HepG2 (cell line): ENCODE results near the gene CELSR3. TPM values are rescaled to one million over a fixed set of nuclear protein-coding genes. Genes with fewer than 3 reads are reported as not detected.

Source experiments
- DMAP1 ChIP-seq: IDR thresholded peaks from 2 replicates; pipeline ENCODE4 v1.6.1; 2016
- ELF3 ChIP-seq: IDR thresholded peaks from 2 replicates; pipeline ENCODE4 v1.6.1; 2016; ENCODE audit warnings: missing genetic modification reagents, missing compliant biosample characterization
- HOXA9 ChIP-seq: sonication (generic); formaldehyde crosslinking; IDR thresholded peaks from 2 replicates; pipeline ENCODE4 v1.8.1; 2022; ENCODE audit warnings: missing genetic modification reagents, mild to moderate bottlenecking, moderate library complexity, borderline replicate concordance
- KDM2A ChIP-seq: sonication (generic); formaldehyde crosslinking; IDR thresholded peaks from 2 replicates; pipeline ENCODE4 v1.4.0; 2020; ENCODE audit warnings: low read depth, missing genetic modification reagents, borderline replicate concordance
- MED8 ChIP-seq: sonication (generic); formaldehyde crosslinking; IDR thresholded peaks from 2 replicates; pipeline ENCODE4 v1.8.1; 2023; ENCODE audit warnings: mild to moderate bottlenecking, missing genetic modification reagents; ENCODE audit not compliant: insufficient replicate concordance
- NR2F1 ChIP-seq, 2 experiments: fragments of 450-650 bp in 1 of 2; formaldehyde crosslinking in 1 of 2; IDR thresholded peaks; 2 replicates each; pipeline versions ENCODE4 v1.5.0 to v1.6.1; 2016 to 2020; ENCODE audit warnings: mild to moderate bottlenecking in 1 of 2, missing compliant biosample characterization in 1 of 2, missing genetic modification reagents in 1 of 2, moderate library complexity in 1 of 2
- NRL ChIP-seq: sonication (generic); formaldehyde crosslinking; IDR thresholded peaks from 2 replicates; pipeline ENCODE4 v1.5.0; 2020; ENCODE audit warnings: missing genetic modification reagents, mild to moderate bottlenecking, moderate library complexity, borderline replicate concordance
- PITX1 ChIP-seq: sonication (generic); formaldehyde crosslinking; IDR thresholded peaks from 2 replicates; pipeline ENCODE4 v1.5.1; 2020; ENCODE audit warnings: mild to moderate bottlenecking, missing genetic modification reagents
- PLRG1 ChIP-seq: fragments of 450-650 bp; conservative IDR thresholded peaks from 2 replicates; pipeline ENCODE4 v1.6.1; 2016
- SUZ12 ChIP-seq: fragments of 150-350 bp; IDR thresholded peaks from 2 replicates; pipeline ENCODE4 v1.6.1; 2014; ENCODE audit warnings: low read depth, low read length
- U2AF2 ChIP-seq: fragments of 200-400 bp; formaldehyde crosslinking; IDR thresholded peaks from 2 replicates; pipeline ENCODE4 v1.6.1; 2017; ENCODE audit warnings: low read depth, mild to moderate bottlenecking, low read length
- ZBTB1 ChIP-seq: sonication (generic); formaldehyde crosslinking; IDR thresholded peaks from 2 replicates; pipeline ENCODE4 v1.4.0; 2020; ENCODE audit warnings: missing genetic modification reagents, borderline replicate concordance
- ZBTB3 ChIP-seq: sonication (generic); formaldehyde crosslinking; IDR thresholded peaks from 2 replicates; pipeline ENCODE4 v1.4.0; 2020; ENCODE audit warnings: low read depth, mild to moderate bottlenecking, moderate library complexity, missing genetic modification reagents, borderline replicate concordance
- ZNF282 ChIP-seq: fragments of 450-650 bp; IDR thresholded peaks from 2 replicates; pipeline ENCODE4 v1.6.1; 2018; ENCODE audit not compliant: partially characterized antibody
- ZNF326 ChIP-seq: sonication (generic); formaldehyde crosslinking; IDR thresholded peaks from 2 replicates; pipeline ENCODE4 v1.4.0; 2020; ENCODE audit warnings: missing genetic modification reagents, borderline replicate concordance
- ZNF7 ChIP-seq: IDR thresholded peaks from 2 replicates; pipeline ENCODE4 v1.6.1; 2016; ENCODE audit warnings: missing biosample characterization, missing genetic modification reagents
- ZNF713 ChIP-seq: sonication (generic); formaldehyde crosslinking; IDR thresholded peaks from 2 replicates; pipeline ENCODE4 v1.4.0; 2020; ENCODE audit warnings: mild to moderate bottlenecking, missing genetic modification reagents
- ZNF891 ChIP-seq: sonication (generic); formaldehyde crosslinking; IDR thresholded peaks from 2 replicates; pipeline ENCODE4 v1.5.0; 2020; ENCODE audit warnings: mild to moderate bottlenecking, missing genetic modification reagents
- polyA plus RNA-seq, 8 experiments: library from polyadenylated mRNA; depleted of rRNA in 3 of 8; stranded (reverse) in 7 of 8; unstranded in 1 of 8; fragments of >200 nt; fragmentation: Illumina TruSeq in 4 of 8; extraction: Trizol in 4 of 8; gene quantifications; 2 replicates each; pipeline versions ENCODE4 v1.2.1 to v1.2.3, GENCODE V29; 2011 to 2016; ENCODE audit warnings: low read depth in 4 of 8, missing spikeins in 1 of 8, mixed read lengths in 1 of 8; ENCODE audit not compliant: insufficient read depth in 1 of 8
- total RNA-seq, 5 experiments: library from RNA; depleted of rRNA; stranded (reverse); fragments of >200 nt; fragmentation: Illumina TruSeq; extraction: Trizol; gene quantifications; 2 replicates each; pipeline ENCODE4 v1.2.3, GENCODE V29; 2016; ENCODE audit warnings: low read depth in 1 of 5
- TF ChIP-seq, protein P1 (sequence below): sonication (generic); formaldehyde crosslinking; IDR thresholded peaks from 2 replicates; pipeline ENCODE4 v1.4.0; 2020; ENCODE audit warnings: mild to moderate bottlenecking, missing genetic modification reagents, borderline replicate concordance
- TF ChIP-seq, protein P2 (sequence below): sonication (generic); formaldehyde crosslinking; IDR thresholded peaks from 2 replicates; pipeline ENCODE4 v1.4.0; 2020; ENCODE audit warnings: mild to moderate bottlenecking, low read depth, missing genetic modification reagents
- TF ChIP-seq, protein P3 (sequence below): sonication (generic); formaldehyde crosslinking; conservative IDR thresholded peaks from 2 replicates; pipeline ENCODE4 v1.4.0; 2020; ENCODE audit warnings: missing genetic modification reagents
- TF ChIP-seq, protein P4 (sequence below): sonication (generic); formaldehyde crosslinking; IDR thresholded peaks from 2 replicates; pipeline ENCODE4 v1.8.0; 2022; ENCODE audit warnings: mild to moderate bottlenecking, missing genetic modification reagents, moderate library complexity
- TF ChIP-seq, protein P5 (sequence below): sonication (generic); formaldehyde crosslinking; IDR thresholded peaks from 2 replicates; pipeline ENCODE4 v1.5.0; 2020; ENCODE audit warnings: missing genetic modification reagents

Gene CELSR3
- total and polyA plus RNA-seq, 2 of the 13 experiments (the other 11 are each of a cell fraction or from before 2014, with no cell fraction given), result 5.4 to 6.7 TPM

DNA sequence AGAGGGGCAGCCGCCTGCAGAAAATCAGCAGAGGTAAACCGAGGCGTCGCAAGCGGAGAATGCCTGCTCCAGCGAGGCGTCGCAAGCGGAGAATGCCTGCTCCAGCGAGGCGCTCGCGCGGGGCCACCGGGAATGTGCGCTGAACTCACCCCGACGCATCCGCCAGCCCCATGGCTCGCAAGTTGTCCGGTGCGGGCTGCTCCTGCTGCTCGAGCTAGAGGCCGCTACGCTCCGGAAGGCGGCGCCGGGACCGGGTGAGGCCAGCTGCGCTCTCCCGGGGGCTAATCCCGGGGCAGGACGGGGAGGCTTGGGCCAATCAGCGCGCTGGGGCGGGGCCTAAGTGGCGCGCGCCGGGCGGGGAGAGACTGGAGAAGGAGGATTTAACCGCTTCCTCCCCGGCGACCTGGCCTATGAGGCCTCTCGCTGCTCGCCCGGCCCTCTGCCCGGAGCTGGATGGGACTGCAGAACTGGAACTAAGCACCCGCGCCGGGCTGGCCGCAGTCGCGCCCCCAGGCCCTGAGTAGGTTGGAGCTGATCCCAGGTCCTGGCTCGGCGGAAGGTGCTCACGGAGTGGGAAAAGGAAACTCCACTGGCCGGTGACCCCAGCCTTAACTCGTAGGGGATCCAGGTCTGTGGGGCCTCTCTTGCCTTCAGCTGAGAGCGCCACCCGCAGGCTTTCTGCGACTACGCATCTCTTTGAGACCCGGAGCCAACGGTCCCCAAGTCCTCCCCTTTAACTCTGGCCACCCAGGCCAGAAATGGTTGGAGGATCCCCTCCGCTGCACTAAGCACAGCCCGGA, 27.3 kb downstream of the CELSR3 start, which contains the start of gene SLC26A6 (continued):
- TF ChIP-seq PITX1, result peak; percentile 92
- no peak; the same call in 1 of the 2 replicates for TF ChIP-seq ELF3 (CRISPR knock-in tag)
- TF ChIP-seq, protein P1, sequence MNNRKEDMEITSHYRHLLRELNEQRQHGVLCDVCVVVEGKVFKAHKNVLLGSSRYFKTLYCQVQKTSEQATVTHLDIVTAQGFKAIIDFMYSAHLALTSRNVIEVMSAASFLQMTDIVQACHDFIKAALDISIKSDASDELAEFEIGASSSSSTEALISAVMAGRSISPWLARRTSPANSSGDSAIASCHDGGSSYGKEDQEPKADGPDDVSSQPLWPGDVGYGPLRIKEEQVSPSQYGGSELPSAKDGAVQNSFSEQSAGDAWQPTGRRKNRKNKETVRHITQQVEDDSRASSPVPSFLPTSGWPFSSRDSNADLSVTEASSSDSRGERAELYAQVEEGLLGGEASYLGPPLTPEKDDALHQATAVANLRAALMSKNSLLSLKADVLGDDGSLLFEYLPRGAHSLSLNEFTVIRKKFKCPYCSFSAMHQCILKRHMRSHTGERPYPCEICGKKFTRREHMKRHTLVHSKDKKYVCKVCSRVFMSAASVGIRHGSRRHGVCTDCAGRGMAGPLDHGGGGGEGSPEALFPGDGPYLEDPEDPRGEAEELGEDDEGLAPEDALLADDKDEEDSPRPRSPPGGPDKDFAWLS (CRISPR knock-in tag), result 0 out of 2 replicates have a peak, but pooled peaks have one; percentile 11
- TF ChIP-seq, protein P2, sequence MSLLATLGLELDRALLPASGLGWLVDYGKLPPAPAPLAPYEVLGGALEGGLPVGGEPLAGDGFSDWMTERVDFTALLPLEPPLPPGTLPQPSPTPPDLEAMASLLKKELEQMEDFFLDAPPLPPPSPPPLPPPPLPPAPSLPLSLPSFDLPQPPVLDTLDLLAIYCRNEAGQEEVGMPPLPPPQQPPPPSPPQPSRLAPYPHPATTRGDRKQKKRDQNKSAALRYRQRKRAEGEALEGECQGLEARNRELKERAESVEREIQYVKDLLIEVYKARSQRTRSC (CRISPR knock-in tag), result peak; percentile 56; the same call in 1 of the 2 replicates
- TF ChIP-seq NR2F1 (CRISPR knock-in tag; IDR thresholded peaks at IDR 0.05), result no peak
- TF ChIP-seq ZNF713 (CRISPR knock-in tag), result no peak
- no peak for TF ChIP-seq ZBTB3
- TF ChIP-seq, protein P3, sequence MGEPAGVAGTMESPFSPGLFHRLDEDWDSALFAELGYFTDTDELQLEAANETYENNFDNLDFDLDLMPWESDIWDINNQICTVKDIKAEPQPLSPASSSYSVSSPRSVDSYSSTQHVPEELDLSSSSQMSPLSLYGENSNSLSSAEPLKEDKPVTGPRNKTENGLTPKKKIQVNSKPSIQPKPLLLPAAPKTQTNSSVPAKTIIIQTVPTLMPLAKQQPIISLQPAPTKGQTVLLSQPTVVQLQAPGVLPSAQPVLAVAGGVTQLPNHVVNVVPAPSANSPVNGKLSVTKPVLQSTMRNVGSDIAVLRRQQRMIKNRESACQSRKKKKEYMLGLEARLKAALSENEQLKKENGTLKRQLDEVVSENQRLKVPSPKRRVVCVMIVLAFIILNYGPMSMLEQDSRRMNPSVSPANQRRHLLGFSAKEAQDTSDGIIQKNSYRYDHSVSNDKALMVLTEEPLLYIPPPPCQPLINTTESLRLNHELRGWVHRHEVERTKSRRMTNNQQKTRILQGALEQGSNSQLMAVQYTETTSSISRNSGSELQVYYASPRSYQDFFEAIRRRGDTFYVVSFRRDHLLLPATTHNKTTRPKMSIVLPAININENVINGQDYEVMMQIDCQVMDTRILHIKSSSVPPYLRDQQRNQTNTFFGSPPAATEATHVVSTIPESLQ (CRISPR knock-in tag), result no peak
- no peak for TF ChIP-seq ZNF282
- TF ChIP-seq ZNF326 (CRISPR knock-in tag), result 0 out of 2 replicates have a peak, but pooled peaks have one; percentile 29
- TF ChIP-seq, protein P4, sequence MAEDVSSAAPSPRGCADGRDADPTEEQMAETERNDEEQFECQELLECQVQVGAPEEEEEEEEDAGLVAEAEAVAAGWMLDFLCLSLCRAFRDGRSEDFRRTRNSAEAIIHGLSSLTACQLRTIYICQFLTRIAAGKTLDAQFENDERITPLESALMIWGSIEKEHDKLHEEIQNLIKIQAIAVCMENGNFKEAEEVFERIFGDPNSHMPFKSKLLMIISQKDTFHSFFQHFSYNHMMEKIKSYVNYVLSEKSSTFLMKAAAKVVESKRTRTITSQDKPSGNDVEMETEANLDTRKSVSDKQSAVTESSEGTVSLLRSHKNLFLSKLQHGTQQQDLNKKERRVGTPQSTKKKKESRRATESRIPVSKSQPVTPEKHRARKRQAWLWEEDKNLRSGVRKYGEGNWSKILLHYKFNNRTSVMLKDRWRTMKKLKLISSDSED, result no peak
- peak; percentile 55; the same call in 1 of the 2 replicates for TF ChIP-seq DMAP1 (CRISPR knock-in tag)
- TF ChIP-seq, protein P5, sequence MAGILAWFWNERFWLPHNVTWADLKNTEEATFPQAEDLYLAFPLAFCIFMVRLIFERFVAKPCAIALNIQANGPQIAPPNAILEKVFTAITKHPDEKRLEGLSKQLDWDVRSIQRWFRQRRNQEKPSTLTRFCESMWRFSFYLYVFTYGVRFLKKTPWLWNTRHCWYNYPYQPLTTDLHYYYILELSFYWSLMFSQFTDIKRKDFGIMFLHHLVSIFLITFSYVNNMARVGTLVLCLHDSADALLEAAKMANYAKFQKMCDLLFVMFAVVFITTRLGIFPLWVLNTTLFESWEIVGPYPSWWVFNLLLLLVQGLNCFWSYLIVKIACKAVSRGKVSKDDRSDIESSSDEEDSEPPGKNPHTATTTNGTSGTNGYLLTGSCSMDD (CRISPR knock-in tag), result 0 out of 2 replicates have a peak, but pooled peaks have one; percentile 76
- no peak for TF ChIP-seq SUZ12
- TF ChIP-seq KDM2A (CRISPR knock-in tag), result peak; percentile 72; the same call in 1 of the 2 replicates
- no peak; the same call in 1 of the 2 replicates for TF ChIP-seq NRL (CRISPR knock-in tag)
- peak; percentile 47 for TF ChIP-seq MED8
- TF ChIP-seq ZNF7 (CRISPR knock-in tag), result no peak
- TF ChIP-seq HOXA9 (CRISPR knock-in tag), result 0 out of 2 replicates have a peak, but pooled peaks have one; percentile 22
- peak; percentile 77; the same call in 1 of the 2 replicates for TF ChIP-seq ZNF891 (CRISPR knock-in tag)
- TF ChIP-seq U2AF2, result no peak
- no peak for TF ChIP-seq ZBTB1
- no peak for TF ChIP-seq PLRG1
